SKM-1 (cell line): ENCODE results near the gene CWC25.
"Not testable (repeated sequence)": the region's sequence is repeated elsewhere in the genome, so short reads cannot be mapped to it uniquely, and the experiment has no call there.

Experiments used
- DNase-seq: peaks from one replicate; lab custom pipeline; 2025; ENCODE audit not compliant: unreplicated experiment; lab: John Stamatoyannopoulos, UW

CWC25 gene

DNA sequence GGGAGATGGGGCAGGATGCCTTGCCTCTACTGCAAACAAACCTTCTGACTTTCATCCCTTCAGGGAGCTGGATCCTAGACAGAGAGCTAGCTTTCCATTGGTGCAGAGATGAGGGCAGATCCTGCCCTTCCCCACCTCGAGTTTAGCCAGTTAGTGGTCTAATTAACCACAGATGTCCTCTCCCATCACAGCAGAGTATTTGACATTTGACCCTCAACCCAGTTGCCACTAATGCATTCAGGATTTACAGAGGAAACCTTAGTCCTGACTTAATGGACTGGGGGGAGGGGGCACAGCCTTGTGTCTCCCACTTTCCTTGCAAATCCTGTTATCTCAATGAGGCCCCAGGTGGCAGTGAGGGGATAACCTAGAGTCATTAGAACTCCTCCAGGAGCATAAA lies 35.9 kb downstream of the CWC25 start:
- no peak for DNase-seq

DNA sequence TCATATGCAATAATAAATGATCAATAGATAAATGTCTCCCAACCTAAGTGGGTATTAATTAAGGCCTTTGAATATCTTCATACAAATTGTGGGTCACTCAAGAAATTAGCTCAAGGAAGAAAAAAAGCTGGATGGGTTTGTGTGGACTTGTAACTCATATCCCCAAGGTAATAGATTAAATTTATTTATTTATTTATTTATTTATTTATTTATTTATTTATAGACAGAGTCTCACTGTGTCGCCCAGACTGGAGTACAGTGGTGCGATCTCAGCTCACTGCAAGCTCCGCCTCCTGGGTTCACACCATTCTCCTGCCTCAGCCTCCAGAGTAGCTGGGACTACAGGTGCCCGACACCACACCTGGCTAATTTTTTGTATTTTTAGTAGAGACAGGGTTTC lies 37.1 kb downstream of the CWC25 start:
- not testable (repeated sequence) for DNase-seq

DNA sequence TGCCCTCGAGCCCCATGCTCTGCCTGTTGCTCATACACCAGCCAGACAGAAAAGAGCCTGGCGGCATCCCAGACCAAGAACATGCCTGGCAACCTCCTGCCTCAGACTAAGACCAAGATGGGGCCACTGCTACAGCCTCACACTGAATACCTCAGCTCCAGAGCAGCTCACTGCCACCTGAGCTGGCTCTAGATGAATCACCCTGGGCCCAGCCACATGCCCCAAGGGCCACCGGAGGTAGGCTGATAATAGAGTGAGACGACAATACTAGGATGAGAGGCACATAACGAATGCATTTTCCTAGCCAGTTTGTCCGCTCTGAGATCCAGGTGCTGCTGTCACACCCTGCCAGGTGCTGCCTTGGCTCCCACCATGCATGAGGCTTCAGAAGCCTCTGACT lies 38.7 kb downstream of the CWC25 start:
- no peak for DNase-seq

- no peak for DNase-seq
Measured at GRCh38 chr17:38783227-38783626, 41.9 kb downstream of the CWC25 start.

DNA sequence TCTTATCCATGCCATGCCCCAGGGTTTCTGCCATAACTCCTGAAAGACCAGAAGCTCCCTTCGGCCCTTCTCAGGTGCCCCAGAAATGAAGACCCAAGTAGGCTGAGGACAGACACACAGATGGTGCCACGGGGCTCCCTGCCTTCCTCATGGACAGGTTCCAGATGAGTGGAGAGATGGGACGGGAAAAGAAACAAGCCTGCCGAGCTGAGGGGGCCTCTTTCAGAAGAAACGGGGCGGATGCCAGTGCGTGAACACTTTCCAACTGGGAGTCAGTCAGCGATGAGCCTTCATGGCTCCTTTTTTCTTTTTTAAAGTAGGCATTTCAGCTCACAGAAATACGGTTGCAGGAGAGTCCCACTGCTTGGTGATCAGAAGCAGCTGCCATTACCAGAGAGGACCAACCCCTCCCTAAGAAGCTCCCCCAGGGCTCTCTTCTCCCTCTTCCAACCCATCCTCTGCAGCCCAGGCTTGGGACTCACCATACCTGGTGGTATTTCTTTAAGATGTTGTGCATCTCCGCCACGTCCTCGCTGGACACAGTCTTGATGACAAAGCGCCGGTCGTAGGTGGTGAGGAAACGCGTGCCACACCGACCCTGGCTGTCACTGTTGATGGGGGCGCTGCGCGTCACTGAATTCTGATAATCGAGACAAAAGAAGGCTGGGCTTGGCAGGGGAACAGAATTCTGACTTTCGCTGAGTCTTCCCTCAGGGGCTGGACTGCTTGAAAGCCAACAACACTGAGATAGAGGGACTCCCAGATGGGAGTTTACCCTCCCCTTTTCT lies 45.0 kb downstream of the CWC25 start:
- DNase-seq, result no peak

- DNase-seq, result no peak
Measured at GRCh38 chr17:38777641-38778250, 47.4 kb downstream of the CWC25 start.

GRCh38 chr17:38773258-38773657 lies 51.9 kb downstream of the CWC25 start:
- no peak for DNase-seq

GRCh38 chr17:38768417-38768816 lies 56.7 kb downstream of the CWC25 start:
- DNase-seq, result no peak

DNA sequence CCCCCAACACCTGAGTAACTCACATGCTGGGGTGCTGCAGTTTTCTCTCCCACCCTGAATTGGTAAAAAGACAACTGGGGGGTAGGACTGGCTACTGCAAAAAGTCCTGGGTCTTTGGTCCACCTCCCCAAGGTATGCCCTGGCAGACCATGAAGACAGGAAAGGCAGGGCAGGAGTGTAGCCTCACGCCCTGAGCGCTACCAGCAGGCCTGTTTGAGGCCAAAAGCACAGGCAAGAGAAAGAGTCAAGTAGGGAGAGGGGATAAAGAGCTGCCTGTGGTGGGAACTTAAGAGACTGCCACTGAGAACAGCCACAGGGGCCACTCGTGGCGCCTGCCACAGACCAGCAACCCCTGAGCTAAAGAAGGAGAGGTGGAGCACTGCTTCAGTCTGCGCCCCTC lies 58.8 kb downstream of the CWC25 start:
- DNase-seq, result no peak

DNA sequence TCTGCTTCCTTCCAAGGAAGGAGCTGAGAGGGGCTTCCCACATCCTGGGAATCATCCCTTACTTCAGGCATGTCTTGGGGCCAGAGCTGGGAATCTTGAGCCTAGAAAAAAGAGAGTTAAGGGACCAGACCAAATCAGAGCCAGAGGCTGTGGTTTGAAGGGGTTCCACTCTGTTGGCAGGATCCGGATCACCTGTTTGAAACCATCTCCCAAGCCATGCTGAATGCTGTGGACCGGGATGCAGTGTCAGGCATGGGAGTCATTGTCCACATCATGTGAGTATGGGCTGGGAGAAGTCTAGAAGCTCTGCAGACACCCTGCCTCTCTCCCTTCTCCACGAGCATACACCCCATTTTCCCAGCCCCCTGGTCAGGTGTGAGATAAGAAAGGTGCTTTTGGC lies 62.9 kb downstream of the CWC25 start:
- DNase-seq, result no peak

- DNase-seq, result no peak
Measured at GRCh38 chr17:38761612-38762011, 63.5 kb downstream of the CWC25 start.

- DNase-seq, result no peak
Measured at GRCh38 chr17:38753071-38753506, 72.0 kb downstream of the CWC25 start.

- DNase-seq, result peak; percentile 100
Measured at GRCh38 chr17:38752308-38753070, 72.6 kb downstream of the CWC25 start, which contains the start of gene PSMB3. PSMB3 (plus strand) TSS chr17:38752741; CDS start chr17:38752827, 86 bp downstream.

GRCh38 chr17:38751808-38752307 lies 73.3 kb downstream of the CWC25 start:
- DNase-seq, result peak; percentile 60

DNA sequence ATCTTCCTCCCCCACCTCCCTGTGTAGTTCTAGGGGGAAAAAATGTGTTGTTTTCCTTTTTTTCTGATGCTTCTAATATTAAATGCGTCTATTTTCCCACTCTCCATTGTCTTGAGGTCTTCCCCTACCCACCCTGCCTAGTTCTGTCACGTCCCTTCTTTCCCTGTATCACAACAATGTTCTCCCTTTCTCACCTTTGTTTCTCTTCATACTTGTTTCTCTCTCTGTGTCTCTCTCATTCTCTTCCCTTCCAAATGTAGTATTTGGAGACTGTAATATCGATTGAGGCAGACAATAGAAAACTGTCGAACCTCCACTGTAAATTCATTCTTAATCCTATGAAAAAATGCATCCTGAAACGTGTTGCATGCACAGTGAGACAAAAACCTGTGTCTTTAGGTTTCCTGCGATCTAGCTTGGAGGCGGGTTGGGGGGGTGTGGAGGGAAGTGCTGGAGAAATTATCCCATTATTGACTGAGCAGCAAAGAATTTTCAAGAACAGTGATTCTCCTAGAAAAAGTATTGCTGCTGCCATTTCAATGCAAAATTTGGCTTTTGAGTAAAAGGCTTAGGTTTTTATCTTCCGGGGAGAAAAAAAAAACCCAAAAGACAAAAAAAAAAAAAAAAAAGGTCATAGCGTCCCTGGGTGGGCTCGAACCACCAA lies 73.8 kb downstream of the CWC25 start:
- no peak for DNase-seq
